ENCODE data around the gene OFD1. TPM values are rescaled to one million over a fixed set of nuclear protein-coding genes. Genes with fewer than 3 reads are reported as not detected.

Gene OFD1
- total and polyA plus RNA-seq, 4 donors, result 8.4 to 61.6 (median 29.2) TPM

DNA sequence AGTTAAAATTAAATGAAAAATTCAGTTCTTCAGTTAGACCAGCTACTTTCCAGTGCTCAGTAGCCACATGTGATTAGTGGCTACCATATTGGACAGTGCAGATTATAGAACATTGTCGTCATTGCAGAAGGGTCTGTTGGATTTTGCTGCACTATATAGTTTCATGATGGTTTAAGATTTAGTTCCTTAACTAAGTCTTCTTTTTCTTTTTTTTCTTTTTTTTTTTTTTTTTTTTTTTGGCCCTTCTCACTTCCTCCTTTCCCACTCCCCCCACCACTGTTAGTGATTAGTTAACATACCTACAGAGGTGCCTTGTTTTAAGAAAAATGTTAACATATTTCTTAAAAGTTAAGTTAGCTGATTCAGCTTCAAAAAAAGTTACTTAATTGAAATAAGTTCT lies 36.6 kb upstream of the OFD1 start:
- DNase-seq (no peak), ATAC-seq (ENCODE audit: low FRiP score) (no peak)
- Histone ChIP-seq H3K27ac (ENCODE audit: low read depth in 1 of 2, low read length in 2 of 2) (no peak overlapping the region), H3K36me3 (ENCODE audit: control insufficient read depth in 1 of 2, insufficient read depth in 2 of 2, low read length in 1 of 2) (no peaks in the 10 kb centered on the region), H3K9me3 (ENCODE audit: control insufficient read depth, low read length) (no peaks in the 10 kb centered on the region), H3K4me1 (ENCODE audit: control insufficient read depth in 1 of 2, insufficient read depth in 2 of 2, low read length in 2 of 2) (peaks cover 2 to 13% of the 10 kb centered on the region in 2 donors), H3K4me3 (ENCODE audit: low read length in 2 of 2) (no peak overlapping the region), H3K27me3 (ENCODE audit: control insufficient read depth in 1 of 2, insufficient read depth in 2 of 2, low read length in 1 of 2) (no peaks in the 10 kb centered on the region)
- 92 to 100% methylated on average over 1 of the region's 1 CpG for WGBS, 2 donors
- intact Hi-C loops (cut with DNase I), result no loop called here

DNA sequence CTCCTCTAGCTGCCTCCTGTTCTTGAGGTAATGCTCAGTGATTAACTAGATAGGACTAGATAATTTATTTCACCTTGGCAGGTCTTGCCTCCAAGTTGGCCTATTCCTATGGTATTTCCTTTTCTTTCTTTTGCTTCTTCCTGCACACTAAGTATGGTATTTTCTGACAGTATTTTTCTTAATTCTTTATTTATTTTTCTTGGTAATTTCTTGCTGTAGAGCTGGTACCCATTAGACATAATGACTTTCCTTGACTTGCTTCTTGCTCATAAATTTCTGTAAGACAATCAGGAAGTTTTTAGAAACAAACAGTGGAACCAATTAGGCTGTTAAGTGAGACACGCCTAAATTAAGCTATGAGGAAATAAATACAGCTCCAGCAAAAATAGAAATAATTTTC lies 36.1 kb upstream of the OFD1 start:
- WGBS, 2 donors, result 36 to 60% methylated on average over 1 of the region's 1 CpG
- intact Hi-C loops (cut with DNase I), result no loop called here
- DNase-seq, result no peak
- Histone ChIP-seq H3K36me3 (ENCODE audit: control insufficient read depth in 1 of 2, insufficient read depth in 2 of 2, low read length in 1 of 2) (no peaks in the 10 kb centered on the region), H3K4me1 (ENCODE audit: control insufficient read depth in 1 of 2, insufficient read depth in 2 of 2, low read length in 2 of 2) (peaks cover 2 to 13% of the 10 kb centered on the region in 2 donors), H3K4me3 (ENCODE audit: low read length in 2 of 2) (no peak overlapping the region), H3K27me3 (ENCODE audit: control insufficient read depth in 1 of 2, insufficient read depth in 2 of 2, low read length in 1 of 2) (no peaks in the 10 kb centered on the region), H3K27ac (ENCODE audit: low read depth in 1 of 2, low read length in 2 of 2) (no peak overlapping the region), H3K9me3 (ENCODE audit: control insufficient read depth, low read length) (no peaks in the 10 kb centered on the region)
- no peak for ATAC-seq (ENCODE audit: low FRiP score)

DNA sequence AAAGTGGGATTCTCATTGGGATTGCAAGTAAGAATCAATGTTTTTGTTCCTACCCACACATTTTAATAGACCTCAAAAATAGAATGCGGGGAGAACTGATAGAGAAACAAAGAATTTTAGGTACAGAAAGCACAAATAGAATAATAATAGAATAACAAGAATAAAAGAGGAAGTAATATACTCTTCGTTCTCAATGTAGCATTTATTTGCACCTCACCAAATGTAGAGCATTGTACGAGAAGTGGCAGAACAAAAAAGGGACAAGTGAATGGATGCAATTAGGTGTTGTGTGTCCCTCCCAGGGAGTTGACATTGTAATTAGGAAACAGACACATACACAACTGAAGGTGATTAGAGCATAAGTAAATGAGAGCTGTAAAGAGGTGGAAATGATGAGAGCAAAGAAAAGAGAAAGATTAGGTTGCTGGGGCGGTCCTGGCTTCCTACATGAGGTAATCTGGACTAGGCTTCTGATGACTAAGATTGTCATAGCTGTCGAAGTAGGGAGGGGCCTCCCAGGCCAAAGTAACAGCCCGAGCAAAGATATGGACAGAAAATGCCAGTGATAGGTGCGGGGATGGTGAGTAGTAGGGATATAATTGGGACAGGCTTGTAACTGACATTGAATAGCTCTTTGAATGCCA lies 35.2 kb upstream of the OFD1 start:
- DNase-seq (no peak), ATAC-seq (ENCODE audit: low FRiP score) (no peak)
- Histone ChIP-seq H3K36me3 (ENCODE audit: control insufficient read depth in 1 of 2, insufficient read depth in 2 of 2, low read length in 1 of 2) (no peaks in the 10 kb centered on the region), H3K27me3 (ENCODE audit: control insufficient read depth in 1 of 2, insufficient read depth in 2 of 2, low read length in 1 of 2) (no peaks in the 10 kb centered on the region), H3K4me3 (ENCODE audit: low read length in 2 of 2) (no peak overlapping the region), H3K27ac (ENCODE audit: low read depth in 1 of 2, low read length in 2 of 2) (peak overlapping the region in 1 of 2 donors; percentile 24), H3K9me3 (ENCODE audit: control insufficient read depth, low read length) (no peaks in the 10 kb centered on the region), H3K4me1 (ENCODE audit: control insufficient read depth in 1 of 2, insufficient read depth in 2 of 2, low read length in 2 of 2) (peaks cover 3 to 13% of the 10 kb centered on the region in 2 donors)
- intact Hi-C loops (cut with DNase I), result no loop called here
- WGBS, 2 donors, result 19 to 58% methylated on average over 7 of the region's 7 CpGs

DNA sequence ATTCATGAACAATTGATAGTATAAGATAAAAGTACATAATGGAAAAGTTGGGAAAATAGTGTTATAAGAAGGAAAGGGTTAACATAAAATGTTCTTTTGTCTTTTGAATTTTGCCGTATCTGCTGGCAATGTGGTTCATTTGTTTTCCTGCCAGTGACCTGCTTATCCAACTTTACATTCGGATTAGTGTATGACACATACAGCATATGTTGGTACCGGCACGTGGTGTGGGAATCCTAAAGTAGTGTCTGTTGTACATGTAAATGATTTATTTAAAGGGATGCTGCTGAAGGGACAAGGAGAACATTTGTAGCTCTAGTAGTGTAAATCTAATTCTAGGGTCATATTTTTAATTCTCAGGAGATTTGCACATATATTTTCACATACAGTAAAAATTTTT lies 34.2 kb upstream of the OFD1 start:
- Histone ChIP-seq H3K4me1 (ENCODE audit: control insufficient read depth in 1 of 2, insufficient read depth in 2 of 2, low read length in 2 of 2) (peaks cover 2 to 13% of the 10 kb centered on the region in 2 donors), H3K36me3 (ENCODE audit: control insufficient read depth in 1 of 2, insufficient read depth in 2 of 2, low read length in 1 of 2) (no peaks in the 10 kb centered on the region), H3K9me3 (ENCODE audit: control insufficient read depth, low read length) (no peaks in the 10 kb centered on the region), H3K27ac (ENCODE audit: low read depth in 1 of 2, low read length in 2 of 2) (no peak overlapping the region), H3K27me3 (ENCODE audit: control insufficient read depth in 1 of 2, insufficient read depth in 2 of 2, low read length in 1 of 2) (no peaks in the 10 kb centered on the region), H3K4me3 (ENCODE audit: low read length in 2 of 2) (no peak overlapping the region)
- DNase-seq, result no peak
- 34 to 57% methylated on average over 4 of the region's 4 CpGs for WGBS, 2 donors
- ATAC-seq (ENCODE audit: low FRiP score), result no peak
- intact Hi-C loops (cut with DNase I), result no loop called here

DNA sequence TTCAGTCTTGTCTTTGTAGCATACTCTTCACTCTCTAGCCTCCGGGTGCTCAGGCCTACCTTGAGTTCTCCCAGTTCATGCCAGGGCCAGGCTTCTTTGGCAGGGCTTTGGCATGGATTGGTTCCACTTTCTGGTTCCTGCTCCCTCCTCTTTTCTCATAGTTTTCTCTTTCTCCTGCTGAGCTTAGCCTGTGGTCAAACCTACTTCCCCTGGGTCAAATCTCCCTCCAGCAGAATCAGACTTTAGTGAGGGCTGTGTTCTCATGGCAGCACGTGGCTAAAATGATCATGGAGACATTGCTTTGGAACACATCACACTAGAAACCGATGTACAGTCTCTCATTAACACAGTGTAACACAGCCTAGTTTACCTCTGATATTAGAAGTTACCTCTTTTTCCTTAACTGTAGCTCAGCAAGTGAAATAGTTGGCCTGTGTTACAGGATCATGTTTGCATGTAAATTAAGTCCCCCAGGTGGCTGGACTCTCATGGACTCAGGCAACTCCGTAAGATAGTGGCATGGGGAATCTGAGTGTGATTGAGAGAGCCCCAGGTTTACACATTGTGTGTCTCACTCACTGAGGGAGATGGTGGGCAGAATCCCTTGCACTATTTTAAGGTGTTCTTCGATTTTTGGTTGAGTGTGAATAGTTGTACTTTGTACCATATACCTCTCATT lies 32.3 kb upstream of the OFD1 start:
- Histone ChIP-seq H3K9me3 (ENCODE audit: control insufficient read depth, low read length) (no peaks in the 10 kb centered on the region), H3K27me3 (ENCODE audit: control insufficient read depth in 1 of 2, insufficient read depth in 2 of 2, low read length in 1 of 2) (no peaks in the 10 kb centered on the region), H3K27ac (ENCODE audit: low read depth in 1 of 2, low read length in 2 of 2) (no peak overlapping the region), H3K4me3 (ENCODE audit: low read length in 2 of 2) (no peak overlapping the region), H3K4me1 (ENCODE audit: control insufficient read depth in 1 of 2, insufficient read depth in 2 of 2, low read length in 2 of 2) (peaks cover 2% of the 10 kb centered on the region in 2 donors), H3K36me3 (ENCODE audit: control insufficient read depth in 1 of 2, insufficient read depth in 2 of 2, low read length in 1 of 2) (no peaks in the 10 kb centered on the region)
- intact Hi-C loops (cut with DNase I), result no loop called here
- 70 to 75% methylated on average over 5 of the region's 5 CpGs for WGBS, 2 donors
- DNase-seq (no peak), ATAC-seq (ENCODE audit: low FRiP score) (no peak)

DNA sequence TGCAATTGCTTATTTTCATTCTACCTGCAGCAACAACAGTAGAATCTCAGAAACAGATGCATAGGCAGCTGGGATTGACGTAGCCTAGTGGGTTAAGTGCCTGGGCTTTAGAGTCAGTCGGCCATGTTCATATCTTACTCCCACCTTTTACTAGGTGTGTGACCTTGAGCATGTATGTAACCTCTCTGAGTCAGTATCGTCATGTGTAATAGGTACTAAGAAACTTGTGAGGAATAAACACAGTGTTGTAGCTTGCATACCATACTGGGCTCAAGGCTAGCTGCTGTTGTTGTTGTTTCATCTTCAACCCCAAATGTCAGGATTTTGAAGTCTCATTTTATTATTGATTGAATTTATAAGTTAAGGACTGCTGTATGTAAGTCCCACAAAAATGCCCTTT lies 31.4 kb upstream of the OFD1 start:
- intact Hi-C loops (cut with DNase I), result no loop called here
- Histone ChIP-seq H3K27ac (ENCODE audit: low read depth in 1 of 2, low read length in 2 of 2) (no peak overlapping the region), H3K4me1 (ENCODE audit: control insufficient read depth in 1 of 2, insufficient read depth in 2 of 2, low read length in 2 of 2) (peaks cover 2% of the 10 kb centered on the region in 2 donors)

DNA sequence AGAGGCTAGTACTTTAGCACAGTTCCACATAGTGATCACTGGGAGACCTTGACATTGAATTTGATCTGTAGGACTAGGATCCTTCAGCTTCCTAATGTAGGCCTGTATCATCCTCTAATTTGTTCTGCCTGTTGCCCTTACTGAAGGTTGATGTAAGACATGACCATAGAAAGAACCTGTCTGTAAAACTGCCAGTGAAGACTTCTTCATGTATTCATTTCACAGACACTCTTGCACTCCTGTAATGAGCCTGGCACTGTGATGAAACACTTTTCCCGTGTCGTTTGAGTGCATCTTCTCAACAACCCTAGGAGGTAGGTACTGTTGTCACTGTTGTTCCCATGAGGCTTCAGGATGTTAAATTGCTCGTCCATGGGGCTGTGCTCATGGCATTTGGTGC lies 31.0 kb upstream of the OFD1 start:
- intact Hi-C loops (cut with DNase I), result no loop called here

More for the DNA sequence above, 31.4 kb upstream of the OFD1 start:
- Histone ChIP-seq H3K4me3 (ENCODE audit: low read length in 2 of 2) (no peak overlapping the region), H3K27me3 (ENCODE audit: control insufficient read depth in 1 of 2, insufficient read depth in 2 of 2, low read length in 1 of 2) (no peaks in the 10 kb centered on the region), H3K36me3 (ENCODE audit: control insufficient read depth in 1 of 2, insufficient read depth in 2 of 2, low read length in 1 of 2) (no peaks in the 10 kb centered on the region), H3K9me3 (ENCODE audit: control insufficient read depth, low read length) (no peaks in the 10 kb centered on the region)
- 82 to 87% methylated on average over 3 of the region's 3 CpGs for WGBS, 2 donors
- ATAC-seq (ENCODE audit: low FRiP score), result no peak
- DNase-seq, result no peak

DNA sequence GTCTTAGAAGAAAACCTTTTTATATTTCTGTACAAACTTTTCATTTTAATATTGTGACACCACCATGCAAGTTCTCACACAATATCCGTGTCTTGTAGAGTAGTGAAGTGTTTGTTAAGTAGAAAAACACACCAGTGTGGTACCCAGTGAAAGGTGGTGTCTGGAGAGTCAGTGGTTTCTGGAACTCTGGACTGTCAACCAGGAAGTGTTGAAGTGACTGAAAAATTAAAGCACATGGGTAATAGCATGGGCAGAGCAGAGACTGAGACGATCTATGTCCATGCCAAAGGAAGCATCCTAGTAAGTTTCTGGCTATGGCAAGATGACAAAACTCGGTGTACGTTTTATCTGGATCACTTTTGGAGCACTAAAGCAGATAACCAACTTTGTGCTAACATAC lies 23.4 kb upstream of the OFD1 start:
- no peak for DNase-seq
- H3K4me3 ChIP-seq (ENCODE audit: low read length in 2 of 2), result no peak overlapping the region
- H3K27me3 ChIP-seq (ENCODE audit: control insufficient read depth in 1 of 2, insufficient read depth in 2 of 2, low read length in 1 of 2), result no peaks in the 10 kb centered on the region
- 44 to 57% methylated on average over 4 of the region's 4 CpGs for WGBS, 2 donors
- no peaks in the 10 kb centered on the region for H3K9me3 ChIP-seq (ENCODE audit: control insufficient read depth, low read length)
- no peak overlapping the region for H3K27ac ChIP-seq (ENCODE audit: low read depth in 1 of 2, low read length in 2 of 2)
- intact Hi-C loops (cut with DNase I), result no loop called here
- peaks cover 0 to 1% of the 10 kb centered on the region in 2 donors for H3K36me3 ChIP-seq (ENCODE audit: control insufficient read depth in 1 of 2, insufficient read depth in 2 of 2, low read length in 1 of 2)
- H3K4me1 ChIP-seq (ENCODE audit: control insufficient read depth in 1 of 2, insufficient read depth in 2 of 2, low read length in 2 of 2), result no peaks in the 10 kb centered on the region
- no peak for ATAC-seq (ENCODE audit: low FRiP score)

More for the DNA sequence above, 31.0 kb upstream of the OFD1 start:
- Histone ChIP-seq H3K9me3 (ENCODE audit: control insufficient read depth, low read length) (no peaks in the 10 kb centered on the region), H3K4me1 (ENCODE audit: control insufficient read depth in 1 of 2, insufficient read depth in 2 of 2, low read length in 2 of 2) (peaks cover 0 to 2% of the 10 kb centered on the region in 2 donors), H3K4me3 (ENCODE audit: low read length in 2 of 2) (no peak overlapping the region), H3K27ac (ENCODE audit: low read depth in 1 of 2, low read length in 2 of 2) (no peak overlapping the region), H3K27me3 (ENCODE audit: control insufficient read depth in 1 of 2, insufficient read depth in 2 of 2, low read length in 1 of 2) (no peaks in the 10 kb centered on the region), H3K36me3 (ENCODE audit: control insufficient read depth in 1 of 2, insufficient read depth in 2 of 2, low read length in 1 of 2) (no peaks in the 10 kb centered on the region)
- ATAC-seq (ENCODE audit: low FRiP score) (no peak), DNase-seq (no peak)
- 36 to 70% methylated on average over 3 of the region's 3 CpGs for WGBS, 2 donors

DNA sequence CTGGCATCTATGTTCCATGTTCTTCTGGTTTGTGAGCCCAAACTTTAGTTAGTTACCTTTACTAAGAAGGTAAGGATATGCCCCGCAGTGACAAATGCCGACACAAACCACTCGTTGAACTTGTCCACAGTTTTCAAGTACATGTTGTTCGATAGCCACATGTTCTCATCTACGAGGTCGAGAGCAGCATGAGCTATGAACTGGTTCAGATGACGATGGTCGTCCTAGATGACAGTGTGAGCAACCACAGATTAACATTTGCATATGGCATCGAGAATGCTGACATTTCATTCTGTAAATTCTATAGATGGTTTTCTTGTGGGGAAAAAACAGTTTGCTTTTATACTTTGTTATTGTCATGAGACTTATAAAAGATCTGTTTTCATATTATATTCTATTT lies 18.1 kb upstream of the OFD1 start:
- intact Hi-C loops (cut with DNase I), result no loop called here
- ATAC-seq (ENCODE audit: low FRiP score), result no peak
- 91 to 96% methylated on average over 9 of the region's 9 CpGs for WGBS, 2 donors

More for the DNA sequence above, 18.1 kb upstream of the OFD1 start:
- no peak overlapping the region for H3K4me3 ChIP-seq (ENCODE audit: low read length in 2 of 2)
- no peaks in the 10 kb centered on the region for H3K9me3 ChIP-seq (ENCODE audit: control insufficient read depth, low read length)
- H3K27me3 ChIP-seq (ENCODE audit: control insufficient read depth in 1 of 2, insufficient read depth in 2 of 2, low read length in 1 of 2), result no peaks in the 10 kb centered on the region
- peaks cover 4 to 5% of the 10 kb centered on the region in 2 donors for H3K36me3 ChIP-seq (ENCODE audit: control insufficient read depth in 1 of 2, insufficient read depth in 2 of 2, low read length in 1 of 2)
- peaks cover 0 to 3% of the 10 kb centered on the region in 2 donors for H3K4me1 ChIP-seq (ENCODE audit: control insufficient read depth in 1 of 2, insufficient read depth in 2 of 2, low read length in 2 of 2)
- DNase-seq, result no peak
- no peak overlapping the region for H3K27ac ChIP-seq (ENCODE audit: low read depth in 1 of 2, low read length in 2 of 2)

All from aorta (tissue), 5 donors.